ENCODE results near the gene ZNF483. TPM values are rescaled to one million over a fixed set of nuclear protein-coding genes. Genes with fewer than 3 reads are reported as not detected.

Gene ZNF483
- total RNA-seq, 3 donors from 2014 or later: 5.9 to 24.9 (median 16.4) TPM

DNA sequence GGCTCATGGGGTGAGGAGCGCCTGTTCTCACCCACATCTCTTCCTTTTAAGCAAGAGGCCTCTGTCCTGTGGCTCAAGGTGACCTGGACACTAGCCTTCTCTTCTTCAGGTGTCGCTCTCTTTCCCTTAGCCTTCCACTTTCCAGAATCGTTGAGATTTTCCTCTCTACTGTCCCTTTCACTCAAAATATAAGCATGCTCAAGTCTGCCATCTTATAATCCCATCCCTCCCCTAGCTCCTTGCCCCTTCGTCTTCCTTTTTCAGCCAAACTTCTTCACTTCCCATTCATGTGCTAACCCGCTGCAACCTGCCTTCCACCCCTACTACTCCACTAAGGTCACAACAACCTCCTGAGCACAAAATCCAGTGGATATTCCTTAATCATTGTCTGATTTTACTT, 61.4 kb downstream of the ZNF483 start:
- Histone ChIP-seq H3K9me3 (no peaks in the 10 kb centered on the region), H3K4me3 (no peak overlapping the region), H3K36me3 (peaks cover 8% of the 10 kb centered on the region), H3K27me3 (no peaks in the 10 kb centered on the region), H3K27ac (no peak overlapping the region), H3K4me1 (no peaks in the 10 kb centered on the region)
- no peak for TF ChIP-seq POLR2A (IDR thresholded peaks at IDR 0.05)
- TF ChIP-seq POLR2AphosphoS5 (IDR thresholded peaks at IDR 0.05): no peak
- TF ChIP-seq, protein P1, sequence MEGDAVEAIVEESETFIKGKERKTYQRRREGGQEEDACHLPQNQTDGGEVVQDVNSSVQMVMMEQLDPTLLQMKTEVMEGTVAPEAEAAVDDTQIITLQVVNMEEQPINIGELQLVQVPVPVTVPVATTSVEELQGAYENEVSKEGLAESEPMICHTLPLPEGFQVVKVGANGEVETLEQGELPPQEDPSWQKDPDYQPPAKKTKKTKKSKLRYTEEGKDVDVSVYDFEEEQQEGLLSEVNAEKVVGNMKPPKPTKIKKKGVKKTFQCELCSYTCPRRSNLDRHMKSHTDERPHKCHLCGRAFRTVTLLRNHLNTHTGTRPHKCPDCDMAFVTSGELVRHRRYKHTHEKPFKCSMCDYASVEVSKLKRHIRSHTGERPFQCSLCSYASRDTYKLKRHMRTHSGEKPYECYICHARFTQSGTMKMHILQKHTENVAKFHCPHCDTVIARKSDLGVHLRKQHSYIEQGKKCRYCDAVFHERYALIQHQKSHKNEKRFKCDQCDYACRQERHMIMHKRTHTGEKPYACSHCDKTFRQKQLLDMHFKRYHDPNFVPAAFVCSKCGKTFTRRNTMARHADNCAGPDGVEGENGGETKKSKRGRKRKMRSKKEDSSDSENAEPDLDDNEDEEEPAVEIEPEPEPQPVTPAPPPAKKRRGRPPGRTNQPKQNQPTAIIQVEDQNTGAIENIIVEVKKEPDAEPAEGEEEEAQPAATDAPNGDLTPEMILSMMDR (IDR thresholded peaks at IDR 0.05): no peak
- DNase-seq (ENCODE audit: low spot score in 2 of 2): no peak
- intact Hi-C loops (cut with DNase I; ENCODE audit: low total_unique reads): no loop called here

DNA sequence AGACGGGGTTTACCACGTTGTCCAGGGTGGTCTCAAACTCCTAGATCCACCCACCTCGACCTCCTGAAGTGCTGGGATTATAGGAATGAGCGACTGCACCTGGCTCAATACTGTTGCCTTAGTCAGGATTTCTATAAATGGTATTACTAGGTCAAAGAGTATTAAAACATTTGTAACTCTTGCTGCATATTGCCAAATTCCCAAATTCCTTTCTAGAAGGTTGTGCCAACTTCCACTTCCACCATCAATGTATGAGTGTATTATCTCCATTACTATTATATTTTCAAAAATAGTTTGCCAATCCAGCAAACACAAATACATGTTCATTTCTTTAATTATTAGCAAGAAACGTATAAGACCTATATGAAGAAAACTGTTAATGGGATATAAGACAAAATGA, 63.9 kb downstream of the ZNF483 start:
- H3K4me1 ChIP-seq: no peaks in the 10 kb centered on the region
- no peak overlapping the region for H3K4me3 ChIP-seq
- intact Hi-C loops (cut with DNase I; ENCODE audit: low total_unique reads): no loop called here
- H3K36me3 ChIP-seq: peaks cover 3% of the 10 kb centered on the region
- H3K9me3 ChIP-seq: no peaks in the 10 kb centered on the region
- no peaks in the 10 kb centered on the region for H3K27me3 ChIP-seq
- DNase-seq (ENCODE audit: low spot score in 2 of 2): no peak
- TF ChIP-seq, protein P1 (IDR thresholded peaks at IDR 0.05): no peak
- TF ChIP-seq POLR2A (IDR thresholded peaks at IDR 0.05) (no peak), POLR2AphosphoS5 (IDR thresholded peaks at IDR 0.05) (no peak)
- no peak overlapping the region for H3K27ac ChIP-seq

DNA sequence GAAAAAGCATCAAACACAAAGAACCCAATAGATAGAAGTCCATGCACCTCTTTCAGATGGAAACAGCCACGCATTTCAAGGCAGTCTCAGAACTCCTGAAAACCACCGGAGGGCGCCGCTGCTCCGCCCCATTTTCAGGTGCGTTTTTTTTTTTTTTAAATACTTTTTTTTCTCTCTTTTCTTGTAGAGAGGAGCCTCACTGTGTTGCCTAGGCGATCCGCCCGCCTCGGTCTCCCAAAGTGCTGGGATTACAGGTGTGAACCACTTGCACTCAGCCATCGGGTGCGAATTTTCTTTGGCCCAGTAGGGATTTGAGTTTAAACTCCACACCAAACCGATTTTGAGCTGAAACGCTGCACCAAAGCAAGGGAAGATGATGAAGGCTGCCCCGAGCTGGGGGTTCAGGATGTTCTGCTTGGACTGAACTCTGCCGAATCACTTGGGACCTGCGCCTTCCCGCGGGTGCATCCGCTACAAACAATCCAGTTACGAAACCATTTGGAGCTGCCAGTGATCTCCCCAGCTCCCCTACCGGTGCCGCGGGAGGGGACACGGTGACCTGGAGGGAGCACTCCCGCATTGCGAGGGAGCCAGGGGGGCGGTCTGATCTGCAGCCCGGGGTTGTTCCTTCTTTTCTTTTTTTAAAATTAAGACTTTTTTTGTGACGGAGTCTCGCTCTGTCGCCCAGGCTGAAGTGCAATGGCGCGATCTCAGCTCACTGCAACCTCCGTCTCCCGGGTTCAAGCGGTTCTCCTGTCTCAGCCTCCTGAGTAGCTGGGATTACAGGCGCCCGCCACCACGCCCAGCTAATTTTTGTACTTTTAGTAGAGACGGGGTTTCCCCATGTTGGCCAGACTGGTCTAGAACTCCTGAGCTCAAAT, 73.1 kb downstream of the ZNF483 start:
- H3K9me3 ChIP-seq: no peaks in the 10 kb centered on the region
- no peaks in the 10 kb centered on the region for H3K36me3 ChIP-seq
- no peaks in the 10 kb centered on the region for H3K4me1 ChIP-seq
- H3K27me3 ChIP-seq: no peaks in the 10 kb centered on the region
- H3K4me3 ChIP-seq: peak overlapping the region; percentile 72 to 90 (median 82)
- intact Hi-C loops (cut with DNase I; ENCODE audit: low total_unique reads): no loop called here
- TF ChIP-seq, protein P1 (IDR thresholded peaks at IDR 0.05): peak; percentile 29 to 46 (median 45)
- no peak for TF ChIP-seq POLR2AphosphoS5 (IDR thresholded peaks at IDR 0.05)
- H3K27ac ChIP-seq: peak overlapping the region; percentile 87 to 94
- peak; percentile 43 to 64 for DNase-seq (ENCODE audit: low spot score in 2 of 2)

DNA sequence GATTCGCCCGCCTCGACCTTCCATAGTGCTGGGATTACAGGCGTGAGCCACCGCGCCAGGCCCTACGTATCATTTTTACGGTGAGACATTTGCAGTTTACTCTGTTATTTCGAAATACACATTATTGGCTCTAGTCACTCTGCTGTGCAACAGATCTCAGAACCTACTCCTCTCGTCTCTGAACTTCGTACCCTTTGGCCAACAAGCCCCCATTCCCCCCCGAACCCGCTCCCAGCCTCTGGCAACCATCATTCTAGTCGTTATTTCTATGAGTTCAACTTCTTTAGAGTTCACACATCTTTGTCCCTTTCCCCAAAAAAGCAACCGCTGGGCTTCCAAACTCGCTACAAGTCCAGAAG, 73.7 kb downstream of the ZNF483 start:
- Histone ChIP-seq H3K27ac (peak overlapping the region; percentile 87 to 94), H3K4me1 (no peaks in the 10 kb centered on the region), H3K36me3 (no peaks in the 10 kb centered on the region), H3K27me3 (no peaks in the 10 kb centered on the region), H3K9me3 (no peaks in the 10 kb centered on the region), H3K4me3 (peak overlapping the region; percentile 72 to 90 (median 82))
- intact Hi-C loops (cut with DNase I; ENCODE audit: low total_unique reads): no loop called here
- TF ChIP-seq, protein P1 (IDR thresholded peaks at IDR 0.05): no peak
- TF ChIP-seq POLR2AphosphoS5 (IDR thresholded peaks at IDR 0.05): peak in 1 of 3 donors; percentile 15
- no peak for TF ChIP-seq POLR2A (IDR thresholded peaks at IDR 0.05)
- peak in 1 of 2 donors; percentile 21 for DNase-seq (ENCODE audit: low spot score in 2 of 2)

Data from breast epithelium (tissue), 4 donors.